Osteoblast (primary cell): ENCODE data around the gene CFAP58. TPM values are rescaled to one million over a fixed set of nuclear protein-coding genes. Genes with fewer than 3 reads are reported as not detected.

ENCODE experiments used
- DNase-seq: peaks from one replicate; pipeline ENCODE4 v3.0.0; 2011; ENCODE audit warnings: low spot score, mixed read lengths; ENCODE audit not compliant: insufficient read length; ENCODE audit errors: missing footprints
- H2AFZ ChIP-seq: 2 replicates; pipeline ENCODE4 v1.6.0; 2011; ENCODE audit warnings: mild to moderate bottlenecking, low read length
- H3K27ac ChIP-seq: 2 replicates; pipeline ENCODE4 v1.5.1; 2011; ENCODE audit warnings: mild to moderate bottlenecking, low read depth, low read length, moderate library complexity
- H3K27me3 ChIP-seq: 2 replicates; pipeline ENCODE4 v1.6.0; 2012; ENCODE audit warnings: mild to moderate bottlenecking, control low read depth, inconsistent platforms, low read length, moderate library complexity; ENCODE audit not compliant: insufficient read depth
- H3K36me3 ChIP-seq: 2 replicates; pipeline ENCODE4 v1.5.1; 2011; ENCODE audit warnings: mild to moderate bottlenecking, low read length, control low read depth, moderate library complexity; ENCODE audit not compliant: insufficient read depth
- H3K4me1 ChIP-seq: 2 replicates; pipeline ENCODE4 v1.5.1; 2011; ENCODE audit warnings: mild to moderate bottlenecking, low read length, control low read depth, moderate library complexity; ENCODE audit not compliant: insufficient read depth
- H3K4me2 ChIP-seq: 2 replicates; pipeline ENCODE4 v1.6.0; 2011; ENCODE audit warnings: mild to moderate bottlenecking, low read length; ENCODE audit not compliant: insufficient read depth
- H3K4me3 ChIP-seq: fragments of 200-600 bp; sonication (generic); 3 replicates; pipeline ENCODE4 v1.5.1; 2012; ENCODE audit warnings: mild to moderate bottlenecking, low read length, inconsistent platforms; ENCODE audit not compliant: insufficient read depth
- H3K79me2 ChIP-seq: 2 replicates; pipeline ENCODE4 v1.6.0; 2012; ENCODE audit warnings: mild to moderate bottlenecking, low read length, control low read depth, inconsistent platforms; ENCODE audit not compliant: insufficient read depth
- H3K9me3 ChIP-seq: 2 replicates; pipeline ENCODE4 v1.5.1; 2011; ENCODE audit warnings: low read depth, low read length, control low read depth
- H4K20me1 ChIP-seq: 2 replicates; pipeline ENCODE4 v1.6.0; 2012; ENCODE audit warnings: mild to moderate bottlenecking, low read length, control low read depth; ENCODE audit not compliant: insufficient read depth
- CTCF ChIP-seq: IDR thresholded peaks from 2 replicates; pipeline ENCODE4 v1.5.1; 2011; ENCODE audit warnings: mild to moderate bottlenecking, low read depth, low read length, moderate library complexity; ENCODE audit errors: extremely low read depth
- total RNA-seq: library from RNA; depleted of rRNA; stranded (reverse); fragments of >200 nt; gene quantifications from 2 replicates; pipeline ENCODE4 v1.2.3, GENCODE V29; 2012

The CFAP58 gene
- total RNA-seq, 1 donor = 0.36 TPM

DNA sequence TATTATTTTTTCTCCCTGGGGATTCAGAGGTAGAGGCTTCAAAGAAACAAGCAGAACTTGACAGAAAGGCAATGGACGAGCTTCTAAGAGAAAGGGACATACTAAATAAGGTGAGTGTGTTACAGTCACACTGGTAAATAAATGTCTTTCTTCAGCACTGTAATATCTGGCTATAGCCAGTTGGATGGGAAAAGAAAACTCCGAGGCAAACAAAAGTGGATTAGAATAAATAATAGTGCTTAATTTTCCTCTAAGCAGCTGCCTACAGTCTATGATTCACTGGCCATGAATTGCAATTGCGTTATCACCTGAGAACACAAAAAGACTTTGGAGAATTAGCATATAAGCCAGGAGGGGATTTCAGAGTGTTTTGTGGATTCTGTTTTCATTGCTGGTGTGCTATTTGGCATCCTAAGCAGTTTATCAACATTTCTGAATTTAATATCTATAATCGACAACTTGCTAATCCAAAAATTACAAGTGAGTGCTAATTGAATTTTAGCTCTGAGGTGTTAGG, 23.2 kb downstream of the CFAP58 start:
- Histone ChIP-seq H2AFZ (no peak overlapping the region), H3K4me2 (no peak overlapping the region), H3K36me3 (no peaks in the 10 kb centered on the region), H3K27ac (no peak overlapping the region), H3K4me3 (no peak overlapping the region), H3K9me3 (no peaks in the 10 kb centered on the region), H3K79me2 (no peaks in the 10 kb centered on the region), H3K27me3 (no peaks in the 10 kb centered on the region), H4K20me1 (no peaks in the 10 kb centered on the region), H3K4me1 (no peaks in the 10 kb centered on the region)
- no peak for DNase-seq
- no peak for TF ChIP-seq CTCF

DNA sequence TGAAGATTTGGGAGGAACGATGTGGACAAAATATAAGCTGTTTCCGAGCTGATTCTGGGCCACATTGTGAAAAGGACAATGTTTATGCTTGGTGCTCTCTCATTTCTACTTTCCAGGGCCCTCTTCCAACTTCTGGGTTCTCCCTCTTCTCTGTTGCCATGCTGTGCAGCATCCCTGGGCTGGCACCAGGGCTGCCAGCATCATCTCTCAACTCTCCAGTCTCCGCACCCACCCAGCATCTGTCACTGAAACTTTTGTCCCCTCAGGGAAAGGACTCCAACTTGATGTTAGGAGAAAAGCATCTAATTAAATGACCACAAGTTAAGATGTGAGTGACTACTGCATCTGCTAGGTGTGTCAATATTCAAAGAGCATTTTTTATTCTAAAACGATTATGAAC, 26.7 kb downstream of the CFAP58 start:
- Histone ChIP-seq H3K36me3 (no peaks in the 10 kb centered on the region), H3K27me3 (no peaks in the 10 kb centered on the region), H3K4me1 (no peaks in the 10 kb centered on the region), H3K4me2 (no peak overlapping the region), H3K9me3 (no peaks in the 10 kb centered on the region), H3K27ac (no peak overlapping the region), H3K79me2 (no peaks in the 10 kb centered on the region), H4K20me1 (no peaks in the 10 kb centered on the region), H3K4me3 (no peak overlapping the region), H2AFZ (no peak overlapping the region)
- no peak for TF ChIP-seq CTCF
- no peak for DNase-seq

GRCh38 chr10:104387130-104387888, 33.7 kb downstream of the CFAP58 start:
- TF ChIP-seq CTCF = no peak
- Histone ChIP-seq H3K27ac (no peak overlapping the region), H2AFZ (no peak overlapping the region), H3K9me3 (no peaks in the 10 kb centered on the region), H4K20me1 (no peaks in the 10 kb centered on the region), H3K4me1 (no peaks in the 10 kb centered on the region), H3K27me3 (peaks cover 3% of the 10 kb centered on the region), H3K36me3 (no peaks in the 10 kb centered on the region), H3K79me2 (no peaks in the 10 kb centered on the region), H3K4me3 (no peak overlapping the region), H3K4me2 (no peak overlapping the region)
- no peak for DNase-seq

- no peak for DNase-seq
- no peak overlapping the region for H3K4me3 ChIP-seq
These were observed 35.2 kb downstream of the CFAP58 start for GRCh38 chr10:104388830-104389229.

More at GRCh38 chr10:104388830-104389229, 35.2 kb downstream of the CFAP58 start:
- Histone ChIP-seq H3K4me1 (no peaks in the 10 kb centered on the region), H3K36me3 (no peaks in the 10 kb centered on the region), H3K79me2 (no peaks in the 10 kb centered on the region), H3K4me2 (no peak overlapping the region), H2AFZ (no peak overlapping the region), H3K27me3 (peaks cover 3% of the 10 kb centered on the region), H3K9me3 (no peaks in the 10 kb centered on the region), H4K20me1 (no peaks in the 10 kb centered on the region), H3K27ac (no peak overlapping the region)
- no peak for TF ChIP-seq CTCF
